ENCODE data around the gene DRAP1.
"Not testable (repeated sequence)": the region's sequence is repeated elsewhere in the genome, so short reads cannot be mapped to it uniquely, and the experiment has no call there.

DRAP1 gene

GRCh38 chr11:65934014-65934413 is 14.8 kb downstream of the DRAP1 start:
- no peak for DNase-seq

- DNase-seq = no peak
Measured at GRCh38 chr11:65937766-65938165, 18.5 kb downstream of the DRAP1 start.

- DNase-seq = no peak
Measured at GRCh38 chr11:65941720-65942310, 22.6 kb downstream of the DRAP1 start.

DNA sequence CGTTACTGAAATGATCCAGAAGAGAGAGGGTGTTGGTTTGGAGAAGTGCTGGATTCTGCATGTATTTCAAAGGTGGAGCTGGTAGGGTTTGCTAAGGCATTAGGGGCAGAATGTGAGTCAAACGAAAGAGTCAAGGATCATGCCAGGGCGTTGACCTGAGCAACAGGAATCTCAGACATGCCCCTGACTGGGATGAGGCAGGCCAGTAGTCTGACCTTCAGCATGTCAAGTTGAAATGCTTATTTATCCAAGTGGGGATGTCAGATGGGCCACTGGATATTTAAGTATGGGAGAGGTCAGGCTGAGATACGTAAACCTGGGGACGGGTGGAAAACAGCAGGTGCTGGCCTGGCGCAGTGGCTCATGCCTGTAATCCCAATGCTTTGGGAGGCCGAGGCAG is 23.3 kb downstream of the DRAP1 start:
- DNase-seq = no peak

DNA sequence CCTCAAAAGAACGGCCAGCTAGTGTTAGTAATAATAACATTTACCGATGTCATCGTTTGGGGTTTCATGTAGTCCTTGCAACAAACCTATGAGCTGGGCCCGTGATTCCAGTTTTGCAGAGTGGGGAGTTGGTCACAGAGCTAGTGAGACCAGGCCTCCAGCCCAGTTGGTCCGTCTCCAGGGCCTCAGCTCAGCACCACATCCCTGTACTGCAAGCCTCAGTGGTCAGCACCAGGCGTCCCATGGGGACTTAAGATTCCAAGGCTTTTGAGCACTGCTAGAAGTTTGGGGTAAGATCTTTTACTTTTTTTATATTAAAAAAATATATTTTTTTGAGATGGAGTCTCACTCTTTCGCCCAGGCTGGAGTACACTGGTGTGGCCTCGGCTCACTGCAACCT is 25.0 kb downstream of the DRAP1 start:
- no peak for DNase-seq

DNA sequence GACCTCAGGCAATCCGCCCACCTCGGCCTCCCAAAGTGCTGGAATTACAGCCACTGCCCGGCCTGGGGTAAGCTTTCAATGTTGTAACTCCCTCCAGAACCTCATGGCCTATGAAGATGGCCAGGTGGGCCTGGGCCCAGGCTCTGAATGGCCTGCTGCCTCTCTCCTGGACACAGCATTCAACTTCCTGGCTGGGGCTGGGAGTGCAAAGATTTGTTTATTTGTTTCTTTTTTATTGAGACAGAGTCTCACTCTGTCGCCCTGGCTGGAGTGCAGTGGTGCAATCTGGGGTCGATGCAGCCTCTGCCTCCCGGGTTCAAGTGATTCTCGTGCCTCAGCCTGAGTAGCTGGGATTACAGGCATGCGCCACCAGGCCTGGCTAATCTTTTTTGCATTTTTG is 25.5 kb downstream of the DRAP1 start:
- no peak for DNase-seq

- DNase-seq = no peak
Measured at GRCh38 chr11:65945430-65945911, 26.2 kb downstream of the DRAP1 start, which contains the start of gene TSGA10IP. Gene TSGA10IP, plus strand, starts transcription at chr11:65945480. Its CDS starts 196 bp downstream, at chr11:65945676.

- DNase-seq = no peak
Measured at GRCh38 chr11:65945941-65946558, 26.8 kb downstream of the DRAP1 start.

DNA sequence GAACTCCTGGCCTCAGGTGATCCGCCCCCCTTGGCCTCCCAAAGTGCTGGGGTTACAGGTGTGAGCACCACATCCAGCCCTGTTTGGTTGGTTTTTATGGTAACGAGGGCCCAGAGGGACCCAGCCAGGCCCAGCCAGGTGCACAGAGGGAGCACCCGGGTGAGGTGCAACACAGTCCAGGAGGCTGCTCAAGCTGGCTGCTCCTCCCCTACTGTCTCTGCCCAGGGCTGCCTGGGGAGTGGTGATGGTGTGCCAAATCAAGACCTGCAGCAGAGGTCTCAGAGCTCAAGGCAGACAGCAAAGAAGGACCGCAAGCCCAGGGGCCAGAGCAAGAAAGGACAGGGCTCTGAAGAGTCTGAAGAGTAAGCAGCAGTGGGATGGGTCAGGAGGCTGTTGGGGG is 27.4 kb downstream of the DRAP1 start:
- no peak for DNase-seq

DNA sequence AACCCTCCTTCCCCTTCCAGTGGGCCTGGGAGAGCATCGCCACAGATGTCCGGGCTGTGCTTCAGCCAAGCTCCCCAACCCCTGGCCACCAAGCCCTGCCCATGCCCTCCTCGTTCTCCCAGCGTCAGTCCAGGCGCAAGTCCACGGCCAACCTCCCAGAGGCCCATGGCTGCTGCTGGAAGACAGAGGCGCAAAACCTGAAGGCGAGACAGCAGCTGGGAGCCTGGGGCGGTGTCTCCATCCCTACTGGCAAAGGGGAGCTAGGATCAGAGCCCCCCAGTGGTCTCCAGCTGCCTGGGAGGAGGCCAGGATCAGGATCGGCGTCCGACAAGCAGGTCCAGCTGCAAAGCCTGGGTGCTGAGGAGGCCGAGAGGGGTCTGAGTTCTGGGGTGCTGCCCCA is 27.9 kb downstream of the DRAP1 start:
- no peak for DNase-seq

- DNase-seq = no peak
Measured at GRCh38 chr11:65947603-65948125, 28.4 kb downstream of the DRAP1 start.

GRCh38 chr11:65950711-65951110 is 31.5 kb downstream of the DRAP1 start:
- DNase-seq = not testable (repeated sequence)

DNA sequence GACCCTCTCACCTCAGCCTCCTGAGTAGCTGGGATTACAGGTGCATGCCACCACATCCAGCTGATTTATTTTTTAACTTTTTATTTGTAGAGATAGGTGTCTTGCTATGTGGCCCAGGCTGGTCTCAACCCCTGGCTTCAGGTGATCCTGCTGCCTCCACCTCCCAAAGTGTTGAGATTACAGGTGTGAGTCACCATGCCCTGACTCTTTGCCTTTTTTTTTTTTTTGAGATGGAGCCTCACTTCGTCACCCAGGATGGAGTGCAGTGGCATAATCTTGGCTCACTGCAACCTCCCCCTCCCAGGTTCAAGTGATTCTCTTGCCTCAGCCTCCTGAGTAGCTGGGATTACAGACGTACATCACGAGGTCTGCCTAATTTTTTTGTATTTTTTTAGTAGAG is 32.4 kb downstream of the DRAP1 start:
- DNase-seq = not testable (repeated sequence)

GRCh38 chr11:65952052-65952521 is 32.9 kb downstream of the DRAP1 start:
- no peak for DNase-seq

DNA sequence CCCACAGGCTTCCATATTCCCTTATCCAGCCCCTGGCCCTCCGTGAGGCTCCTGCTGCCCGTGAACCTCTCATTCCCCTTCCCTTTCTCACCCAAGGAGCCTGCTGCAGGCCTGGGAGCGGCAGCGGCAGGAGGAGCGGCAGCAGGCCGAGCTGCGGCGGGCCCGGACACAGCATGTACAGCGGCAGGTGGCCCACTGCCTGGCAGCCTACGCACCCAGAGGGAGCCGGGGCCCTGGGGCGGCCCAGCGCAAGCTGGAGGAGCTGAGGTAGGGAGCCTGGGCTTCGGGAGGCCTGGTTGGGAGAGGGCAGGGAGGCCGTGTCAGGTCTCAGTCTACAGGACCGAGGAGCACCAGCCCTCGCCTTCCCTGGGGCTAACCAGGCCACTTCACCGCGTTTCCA is 34.2 kb downstream of the DRAP1 start:
- no peak for DNase-seq

DNA sequence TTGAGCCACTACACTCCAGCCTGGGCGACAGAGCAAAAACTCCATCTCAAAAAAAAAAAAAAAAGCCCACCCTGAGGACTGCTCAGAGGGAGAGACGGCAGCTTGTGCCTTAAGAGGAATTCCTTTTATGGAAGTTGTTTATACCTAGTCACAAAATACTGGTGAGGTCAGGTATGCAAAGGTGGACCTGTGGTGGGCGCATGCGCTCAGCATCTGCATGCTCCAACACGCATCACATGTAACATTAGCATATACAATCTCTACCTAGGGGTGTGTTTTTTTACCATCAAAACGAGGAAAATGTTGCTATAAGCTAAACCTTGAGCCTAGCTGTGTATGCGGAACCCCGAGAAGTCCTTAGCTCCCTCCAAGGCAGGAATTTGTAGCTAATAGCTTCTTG is 35.5 kb downstream of the DRAP1 start:
- DNase-seq = no peak

- DNase-seq = no peak
Measured at GRCh38 chr11:65958291-65958690, 39.1 kb downstream of the DRAP1 start.

DNA sequence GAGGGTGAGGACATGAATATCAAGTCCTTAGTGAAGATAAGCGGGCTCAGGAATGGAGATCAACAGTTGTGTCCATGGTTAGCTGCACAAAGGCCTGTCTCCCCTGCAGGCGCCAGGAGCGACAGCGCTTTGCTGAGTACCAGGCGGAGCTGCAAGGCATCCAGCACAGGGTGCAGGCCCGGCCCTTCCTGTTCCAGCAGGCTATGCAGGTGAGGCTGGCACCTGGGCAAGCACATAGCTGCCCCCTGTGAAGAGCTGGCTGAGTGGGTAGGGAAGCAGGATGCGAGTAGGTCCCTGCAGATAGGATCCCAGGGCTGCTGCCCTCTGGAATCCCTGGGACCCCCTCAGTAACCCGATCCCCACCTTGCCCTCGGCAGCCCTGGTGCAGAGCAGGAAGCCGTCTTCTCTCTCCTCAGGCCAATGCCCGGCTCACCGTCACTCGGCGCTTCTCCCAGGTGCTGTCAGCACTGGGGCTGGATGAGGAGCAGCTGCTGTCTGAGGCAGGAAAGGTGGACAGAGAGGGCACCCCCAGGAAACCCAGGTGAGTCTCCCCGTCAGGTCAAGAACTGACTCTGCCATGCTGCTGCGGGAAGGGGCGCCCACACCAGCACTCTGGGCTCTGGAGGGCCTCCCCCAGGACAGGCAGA is 39.7 kb downstream of the DRAP1 start:
- no peak for DNase-seq

DNA sequence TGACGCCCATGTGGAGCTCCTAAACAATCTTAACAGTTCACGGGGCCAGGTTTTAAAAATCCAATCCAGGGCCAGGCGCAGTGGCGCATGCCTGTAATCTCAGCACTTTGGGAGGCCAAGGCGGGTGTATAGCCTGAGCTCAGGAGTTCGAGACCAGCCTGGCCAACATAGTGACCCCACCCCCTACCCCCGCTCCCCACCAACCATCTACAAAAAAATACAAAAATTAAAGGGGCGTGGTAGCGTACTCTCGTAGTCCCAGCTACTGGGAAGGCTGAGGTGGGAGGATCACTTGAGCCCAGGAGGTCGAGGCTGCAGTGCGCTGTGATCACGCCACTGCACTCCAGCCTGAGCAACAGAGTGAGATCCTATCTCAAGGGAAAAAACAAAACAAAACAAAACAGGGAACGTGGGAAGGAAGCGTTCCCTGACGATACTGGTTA is 41.6 kb downstream of the DRAP1 start:
- no peak for DNase-seq

DNA sequence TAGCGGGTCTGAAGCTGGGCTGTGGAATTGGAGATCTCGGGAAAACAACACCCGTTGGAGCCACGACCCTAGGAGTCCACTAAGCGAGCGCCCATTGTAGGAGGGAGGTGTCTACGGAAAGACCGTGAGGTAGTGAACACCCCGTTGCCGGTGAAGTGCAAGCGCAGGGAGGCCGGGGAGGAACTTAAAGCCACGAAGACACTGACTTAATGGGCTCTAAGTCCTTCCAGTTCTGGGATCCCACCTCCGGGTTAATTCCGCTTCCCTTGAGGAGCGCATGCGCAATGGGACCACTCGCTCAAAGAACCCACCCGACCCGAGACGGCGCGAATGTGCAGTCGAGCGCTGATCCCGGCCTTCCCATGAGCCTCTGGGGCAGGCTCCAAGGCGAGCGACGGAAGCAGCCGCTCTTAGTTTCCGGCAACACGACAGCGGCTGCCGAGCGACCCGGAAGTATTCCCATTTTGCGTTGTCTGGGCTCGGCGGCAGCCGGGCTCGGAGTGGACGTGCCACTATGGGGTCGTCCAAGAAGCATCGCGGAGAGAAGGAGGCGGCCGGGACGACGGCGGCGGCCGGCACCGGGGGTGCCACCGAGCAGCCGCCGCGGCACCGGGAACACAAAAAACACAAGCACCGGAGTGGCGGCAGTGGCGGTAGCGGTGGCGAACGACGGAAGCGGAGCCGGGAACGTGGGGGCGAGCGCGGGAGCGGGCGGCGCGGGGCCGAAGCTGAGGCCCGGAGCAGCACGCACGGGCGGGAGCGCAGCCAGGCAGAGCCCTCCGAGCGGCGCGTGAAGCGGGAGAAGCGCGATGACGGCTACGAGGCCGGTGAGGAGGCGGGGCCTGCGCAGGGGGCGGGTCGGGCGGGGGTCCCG is 42.3 kb downstream of the DRAP1 start, which contains the start of gene SART1:
Gene SART1 (plus strand): TSS at position 468 of the 874 bp plus-strand sequence. CDS start 47 bp downstream, at position 515.
- peak; percentile 92 to 97 for DNase-seq

GRCh38 chr11:65962141-65962564 is 42.9 kb downstream of the DRAP1 start:
- no peak for DNase-seq

DNA sequence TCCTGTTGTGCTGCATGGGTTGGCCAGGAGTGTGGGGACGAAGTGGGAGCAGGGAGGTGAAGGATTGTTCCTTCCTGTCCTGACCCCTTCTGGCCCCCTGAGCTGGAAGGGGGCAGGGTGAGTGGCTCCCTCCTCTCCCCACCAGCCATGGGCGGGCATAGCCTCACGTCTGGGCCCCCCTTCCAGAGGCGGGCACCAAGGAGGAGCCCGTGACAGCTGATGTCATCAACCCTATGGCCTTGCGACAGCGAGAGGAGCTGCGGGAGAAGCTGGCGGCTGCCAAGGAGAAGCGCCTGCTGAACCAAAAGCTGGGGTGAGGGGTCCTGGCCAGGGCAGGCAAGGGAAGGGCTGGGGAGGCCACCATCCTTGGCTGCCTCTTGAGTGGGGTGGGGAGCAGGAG is 45.7 kb downstream of the DRAP1 start:
- no peak for DNase-seq
